HG03571 (cell line): ENCODE results near the gene UBN2.
"Not testable (repeated sequence)": the region's sequence is repeated elsewhere in the genome, so short reads cannot be mapped to it uniquely, and the experiment has no call there.

Experiments
- ATAC-seq: cut with Tn5 transposase; IDR thresholded peaks from one replicate; pipeline ENCODE4 v1.9.1; 2021; ENCODE audit not compliant: unreplicated experiment

The UBN2 gene

GRCh38 chr7:139230774-139231512, at the start of gene UBN2:
Gene UBN2 (plus strand): TSS chr7:139231237. CDS start chr7:139231485, 248 bp downstream.
- peak; percentile 97 for ATAC-seq

GRCh38 chr7:139181404-139181803, 49.6 kb upstream of the UBN2 start:
- ATAC-seq: no peak

- ATAC-seq: no peak
Measured at GRCh38 chr7:139182363-139182762, 48.7 kb upstream of the UBN2 start.

GRCh38 chr7:139183251-139183650, 47.8 kb upstream of the UBN2 start:
- no peak for ATAC-seq

GRCh38 chr7:139183878-139184338, 47.1 kb upstream of the UBN2 start:
- ATAC-seq: no peak

- ATAC-seq: no peak
Measured at GRCh38 chr7:139186146-139186545, 44.9 kb upstream of the UBN2 start.

- ATAC-seq: no peak
Measured at GRCh38 chr7:139189357-139189756, 41.7 kb upstream of the UBN2 start.

- ATAC-seq: no peak
Measured at GRCh38 chr7:139192014-139192706, 38.9 kb upstream of the UBN2 start.

- ATAC-seq: no peak
Measured at GRCh38 chr7:139200382-139200781, 30.7 kb upstream of the UBN2 start.

- no peak for ATAC-seq
Measured at GRCh38 chr7:139203992-139204391, 27.0 kb upstream of the UBN2 start.

- no peak for ATAC-seq
Measured at GRCh38 chr7:139205843-139206242, 25.2 kb upstream of the UBN2 start.

GRCh38 chr7:139212133-139212532, 18.9 kb upstream of the UBN2 start:
- ATAC-seq: no peak

- ATAC-seq: not testable (repeated sequence)
Measured at GRCh38 chr7:139213489-139213888, 17.5 kb upstream of the UBN2 start.

GRCh38 chr7:139218173-139218572, 12.9 kb upstream of the UBN2 start:
- no peak for ATAC-seq

- ATAC-seq: no peak
Measured at GRCh38 chr7:139224219-139224618, 6.8 kb upstream of the UBN2 start.

GRCh38 chr7:139224836-139225235, 6.2 kb upstream of the UBN2 start:
- not testable (repeated sequence) for ATAC-seq

GRCh38 chr7:139225286-139226157, 5.5 kb upstream of the UBN2 start:
- not testable (repeated sequence) for ATAC-seq

GRCh38 chr7:139226158-139226515, 4.9 kb upstream of the UBN2 start:
- not testable (repeated sequence) for ATAC-seq

- ATAC-seq: not testable (repeated sequence)
Measured at GRCh38 chr7:139226988-139227488, 4.0 kb upstream of the UBN2 start.

GRCh38 chr7:139230023-139230422, 1.0 kb upstream of the UBN2 start:
- ATAC-seq: no peak

GRCh38 chr7:139230484-139230773, 608 bp upstream of the UBN2 start:
- ATAC-seq: no peak
